ENCODE data around the gene CDHR5.

The CDHR5 gene

DNA sequence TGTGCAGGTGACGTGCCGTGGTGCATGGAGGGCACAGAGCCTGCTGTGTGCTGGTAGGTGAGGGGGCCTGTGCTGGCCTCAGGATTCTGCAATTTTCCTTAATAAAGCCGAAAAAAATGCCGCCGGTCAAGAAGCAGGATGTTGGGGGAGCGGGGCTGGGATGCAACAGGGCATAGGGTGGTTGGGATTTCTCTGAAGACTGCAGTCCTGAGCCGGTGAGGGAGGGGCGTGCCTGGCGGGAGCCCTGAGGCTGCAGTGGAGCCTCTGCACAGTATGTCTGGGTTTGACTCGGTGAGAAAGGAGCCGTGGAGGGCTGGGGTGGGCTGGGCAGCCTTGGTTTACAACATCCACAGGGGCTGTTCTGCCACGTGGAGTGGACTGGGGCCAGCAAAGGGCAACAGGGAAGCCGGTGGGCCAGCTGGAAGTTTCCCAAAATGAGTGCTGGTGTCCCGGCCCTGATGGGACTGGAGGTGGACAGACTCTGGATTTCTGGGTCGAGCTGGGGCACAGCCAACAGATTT is 1.3 kb downstream of the CDHR5 start:
- no peak for DNase-seq

DNA sequence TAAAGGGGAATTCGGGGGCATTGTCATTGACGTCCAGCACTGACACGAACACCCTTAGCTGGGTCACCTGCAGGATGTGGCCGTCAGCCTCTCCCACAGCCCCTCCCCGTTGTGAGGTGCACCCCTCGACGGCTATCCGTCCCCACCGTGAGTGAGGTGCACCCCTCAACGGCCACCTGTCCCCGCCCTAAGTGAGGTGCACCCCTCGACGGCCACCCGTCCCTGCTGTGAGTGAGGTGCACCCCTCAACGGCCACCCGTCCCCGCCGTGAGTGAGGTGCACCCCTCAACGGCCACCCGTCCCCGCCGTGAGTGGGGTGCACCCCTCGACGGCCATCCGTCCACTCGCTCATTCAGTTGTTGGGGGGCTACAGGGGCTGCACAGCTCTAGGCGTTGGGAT is 2.9 kb downstream of the CDHR5 start:
- no peak for DNase-seq

DNA sequence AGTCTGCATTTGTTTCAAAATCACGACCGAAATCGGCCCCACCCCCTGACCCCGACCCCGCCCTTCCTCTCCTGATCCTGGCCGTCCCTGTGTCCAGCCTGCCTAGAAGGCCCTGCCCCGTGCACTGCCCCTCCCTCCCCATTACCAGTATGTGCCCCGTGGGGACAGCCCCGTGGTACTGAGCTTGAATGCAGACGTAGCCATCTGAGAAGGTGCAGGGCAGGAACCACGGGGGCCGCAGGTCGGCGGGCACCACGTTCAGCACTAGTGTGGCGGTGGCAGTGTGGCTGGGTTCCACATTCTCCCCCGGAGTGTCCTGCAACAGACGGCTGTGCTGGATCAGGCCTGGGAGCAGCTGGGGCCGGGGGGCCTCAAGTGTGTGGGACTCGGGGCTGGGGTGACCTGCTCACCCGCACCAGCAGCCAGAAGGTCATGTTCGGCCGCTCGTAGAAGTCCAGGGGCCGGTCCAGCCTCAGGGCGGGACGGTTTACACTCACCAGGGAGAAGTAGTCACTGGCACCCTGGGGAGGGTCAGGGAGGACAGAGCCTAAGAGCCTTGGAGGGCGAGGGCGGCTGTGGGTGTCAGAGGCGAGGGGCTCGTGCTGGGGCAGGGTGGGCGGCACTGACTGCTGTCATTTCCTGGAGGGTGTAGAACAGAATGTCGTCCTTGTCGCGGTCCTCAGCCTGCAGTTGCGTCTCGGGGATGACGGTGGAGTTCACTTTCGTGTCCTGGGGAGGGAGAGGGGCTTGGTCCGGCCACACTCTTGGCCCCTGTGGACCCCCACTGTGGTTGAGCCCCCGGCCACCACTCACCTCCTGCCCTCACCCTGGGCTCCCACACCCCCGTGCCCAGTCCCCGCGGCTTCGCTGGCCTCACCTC is 3.6 kb downstream of the CDHR5 start:
- DNase-seq: no peak

GRCh38 chr11:620201-620600 is 4.6 kb downstream of the CDHR5 start:
- DNase-seq: no peak

DNA sequence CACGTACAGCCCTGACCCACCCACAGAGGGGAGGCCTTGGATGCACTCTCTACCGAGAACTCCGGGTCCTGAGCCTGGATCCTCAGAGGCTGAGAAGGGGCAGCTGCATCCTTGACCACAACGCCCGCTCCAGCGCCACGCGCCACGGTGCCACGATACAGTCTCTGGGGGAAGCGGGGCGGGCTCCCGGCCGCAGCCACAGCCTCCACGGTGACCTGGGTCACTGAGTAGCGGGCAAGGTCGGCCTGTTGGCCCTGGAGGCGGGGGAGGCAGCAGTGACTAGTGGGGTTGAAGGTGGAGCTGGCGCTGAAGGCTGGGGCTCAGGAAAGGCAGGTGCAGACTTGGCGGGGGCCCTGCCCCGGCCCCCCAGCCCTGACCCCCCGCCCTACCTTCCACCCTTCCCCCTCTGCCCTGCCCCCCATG is 5.1 kb downstream of the CDHR5 start:
- no peak for DNase-seq

DNA sequence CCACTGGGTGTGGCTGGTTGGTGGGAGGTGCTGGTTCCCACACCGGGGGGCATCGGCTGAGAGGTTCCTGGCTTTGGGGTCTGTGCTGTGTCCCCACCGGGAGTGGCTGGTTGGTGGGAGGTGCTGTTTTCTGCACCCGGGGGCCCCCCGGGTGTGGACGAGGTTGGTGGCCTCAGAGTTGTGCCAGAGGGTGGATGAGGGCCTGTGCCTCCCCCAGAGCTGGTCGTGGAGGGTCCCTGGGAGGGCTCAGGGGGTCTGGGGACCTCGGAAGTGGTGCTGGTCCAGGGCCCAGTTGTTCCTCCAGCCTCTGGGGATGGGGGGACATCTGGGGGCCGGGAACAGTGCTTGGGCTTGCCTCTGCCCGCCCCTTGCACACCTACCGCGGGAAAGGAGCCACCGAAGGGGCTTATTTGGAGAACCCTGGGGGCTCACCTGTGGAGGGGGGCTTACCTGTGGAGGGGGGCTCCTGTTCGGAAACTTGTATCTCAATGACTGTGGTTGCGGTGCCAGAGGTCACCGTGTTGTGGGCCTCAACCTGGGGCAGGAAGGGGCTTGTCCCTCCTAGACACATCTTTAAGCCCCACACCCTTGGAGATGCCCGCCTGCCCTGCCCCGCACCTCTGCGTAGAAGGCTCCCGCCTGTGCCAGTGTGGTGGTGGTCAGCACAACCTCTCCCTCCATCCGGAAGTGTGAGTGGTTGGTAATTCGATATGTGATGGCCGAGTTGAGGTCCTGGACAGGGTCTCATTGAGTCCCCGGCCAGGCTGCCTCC is 5.7 kb downstream of the CDHR5 start:
- no peak for DNase-seq

DNA sequence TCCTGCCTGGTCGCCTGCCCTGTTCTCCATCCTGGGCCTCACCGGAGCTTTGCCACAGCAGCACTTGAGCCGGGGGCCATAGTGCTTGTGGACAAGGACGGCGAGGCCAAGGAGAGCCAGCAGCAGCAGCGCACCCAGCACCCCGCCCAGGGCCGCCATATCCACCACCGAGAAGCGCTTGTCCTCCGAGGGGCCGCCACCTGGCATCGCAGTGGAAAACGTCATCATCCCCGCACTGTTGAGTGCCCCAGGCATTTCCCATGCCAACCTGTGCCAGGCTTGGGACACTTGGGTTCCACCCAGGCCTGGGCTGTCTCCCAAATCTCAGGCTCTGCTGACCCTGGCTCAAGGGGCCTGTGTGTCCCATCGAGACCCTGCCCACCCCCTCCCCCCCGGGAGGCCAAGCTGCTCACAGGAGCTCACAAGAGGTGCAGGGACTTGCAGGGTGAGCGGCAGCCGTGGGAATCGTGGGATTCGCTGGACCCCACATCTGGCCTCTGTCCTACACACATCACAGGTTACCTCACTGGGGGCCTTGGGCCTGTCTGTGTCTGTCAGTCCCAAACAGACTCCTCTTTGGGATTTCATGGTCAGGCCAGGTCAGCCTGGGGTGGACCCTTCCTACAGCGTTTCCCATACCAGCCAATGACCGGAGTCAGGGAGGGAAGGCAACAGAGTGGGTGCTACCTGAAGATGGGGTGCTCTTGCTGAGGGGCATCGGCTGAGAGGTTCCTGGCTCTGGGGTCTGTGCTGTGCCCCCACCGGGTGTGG is 6.7 kb downstream of the CDHR5 start:
- DNase-seq: peak in 4 of 56 donors; percentile 14 to 62 (median 40)

DNA sequence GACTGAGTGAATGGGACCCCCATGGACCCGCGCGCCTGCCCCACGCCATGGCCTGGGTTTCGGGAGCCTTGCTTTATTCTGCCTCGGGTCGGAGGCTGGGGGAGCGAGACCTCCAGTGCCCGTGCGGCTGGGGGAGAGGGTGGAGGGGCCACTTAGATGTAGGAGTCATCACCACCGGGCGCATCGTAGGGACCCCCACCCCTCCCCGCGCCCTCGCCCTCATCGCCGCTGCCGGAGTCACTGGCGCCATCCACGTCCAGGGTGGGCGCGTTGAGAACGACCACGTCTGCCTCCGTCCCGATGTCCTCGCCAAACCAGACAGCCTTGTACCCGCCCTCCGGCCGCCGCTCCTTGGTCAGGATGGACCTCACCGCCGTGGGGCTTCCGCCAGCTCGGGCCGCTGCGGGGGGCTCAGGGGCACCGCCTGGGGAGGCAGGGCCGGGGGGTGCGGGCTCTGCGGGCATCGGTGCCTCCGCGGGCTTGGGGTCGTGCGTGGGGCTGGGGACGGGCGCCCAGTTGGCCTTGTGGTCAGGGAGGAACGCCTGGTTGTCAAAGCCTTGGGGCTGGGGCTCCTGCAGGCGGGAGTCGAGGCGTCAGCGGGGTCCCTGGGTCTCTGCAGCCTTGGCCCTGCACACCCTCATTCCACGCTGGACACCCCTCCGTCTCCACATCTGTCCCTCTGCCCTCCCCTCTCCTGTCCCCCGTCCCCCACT is 7.4 kb downstream of the CDHR5 start:
- no peak for DNase-seq

- no peak for DNase-seq
Measured at GRCh38 chr11:616320-617198, 8.2 kb downstream of the CDHR5 start.

DNA sequence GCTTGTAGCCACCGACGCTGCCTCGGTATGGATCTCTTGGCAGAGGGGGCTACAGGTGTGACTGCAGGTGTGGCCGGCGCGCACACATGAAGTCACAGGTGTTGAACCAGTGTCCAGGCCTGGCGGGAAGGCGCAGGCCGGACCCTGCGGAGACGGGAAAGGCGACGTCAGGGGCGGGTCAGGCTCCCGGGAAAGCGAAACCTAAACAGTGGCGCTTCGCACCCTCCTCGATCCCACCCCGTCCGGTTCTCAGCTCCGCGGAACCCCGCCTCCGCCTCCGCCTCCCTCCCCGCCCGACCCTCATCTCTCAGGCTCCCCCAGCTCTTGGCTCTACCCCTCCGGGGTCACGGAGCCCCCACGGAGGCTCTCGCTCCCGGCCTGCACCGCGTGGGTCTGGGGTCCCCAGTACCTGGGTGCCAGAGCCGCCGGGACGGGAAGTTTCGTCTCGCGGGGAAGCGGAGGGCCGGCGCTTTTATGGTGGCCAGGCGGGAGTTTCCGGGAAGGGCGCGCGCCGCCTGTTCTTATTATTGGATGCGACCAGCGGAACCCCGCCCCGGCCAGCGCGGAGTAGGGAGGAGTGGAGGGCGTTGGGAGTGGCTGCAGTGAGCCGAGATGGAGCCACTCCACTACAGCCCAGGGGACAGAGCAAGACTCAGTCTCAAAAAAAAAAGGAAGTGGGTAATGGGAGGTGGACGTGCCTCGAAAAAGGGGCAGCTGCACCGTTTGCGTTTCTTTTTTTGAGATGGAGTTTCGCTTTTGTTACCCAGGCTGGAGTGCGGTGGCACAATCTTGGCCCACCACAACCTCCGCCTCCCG is 9.0 kb downstream of the CDHR5 start, which contains the start of gene IRF7:
Gene IRF7, minus strand, starts transcription at position 447 of the 816 bp plus-strand sequence. CDS start 586 bp downstream, outside the sequence.
- peak; percentile 5 to 93 (median 76) for DNase-seq

DNA sequence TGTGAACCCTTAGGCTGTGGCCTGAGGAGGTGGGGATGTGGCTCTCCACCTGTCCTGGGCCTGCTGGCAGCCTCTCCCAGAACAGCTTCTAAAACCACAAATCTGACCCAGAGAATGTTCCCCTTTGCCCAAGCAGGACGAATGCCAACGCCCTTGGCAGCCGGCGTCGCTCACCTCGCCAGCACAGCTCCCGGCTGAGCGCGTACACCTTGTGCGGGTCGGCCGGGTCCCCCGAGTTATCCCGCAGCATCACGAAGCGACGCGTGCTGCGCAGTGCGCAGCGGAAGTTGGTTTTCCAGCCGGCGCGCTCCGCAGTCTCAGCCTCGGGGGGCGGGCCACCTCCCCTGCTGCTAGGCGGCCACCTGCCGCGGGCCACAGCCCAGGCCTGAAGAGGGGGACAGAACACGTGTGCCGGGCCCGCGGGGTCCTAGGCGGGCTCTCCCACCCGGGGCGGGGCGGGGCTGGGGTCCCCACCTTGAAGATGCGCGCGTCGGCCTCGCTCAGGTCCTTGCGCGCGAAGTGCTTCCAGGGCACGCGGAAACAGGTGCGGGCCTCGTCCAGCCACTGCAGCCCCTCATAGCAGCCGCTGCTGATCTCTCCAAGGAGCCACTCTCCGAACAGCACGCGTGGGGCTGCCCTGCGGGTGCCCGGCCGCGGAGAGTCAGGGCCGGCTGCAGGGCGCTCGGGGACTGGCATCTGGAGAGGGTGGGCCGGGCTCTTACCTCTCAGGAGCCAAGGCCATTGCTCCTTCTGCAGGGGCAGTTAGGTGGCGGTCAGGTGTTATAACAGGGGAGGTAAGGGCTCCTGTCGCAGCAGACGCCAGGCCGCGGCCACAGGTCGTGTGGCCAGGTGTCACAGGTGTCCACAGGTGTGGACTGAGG is 9.9 kb downstream of the CDHR5 start:
- DNase-seq: peak in 3 of 56 donors; percentile 13 to 37 (median 22)

DNA sequence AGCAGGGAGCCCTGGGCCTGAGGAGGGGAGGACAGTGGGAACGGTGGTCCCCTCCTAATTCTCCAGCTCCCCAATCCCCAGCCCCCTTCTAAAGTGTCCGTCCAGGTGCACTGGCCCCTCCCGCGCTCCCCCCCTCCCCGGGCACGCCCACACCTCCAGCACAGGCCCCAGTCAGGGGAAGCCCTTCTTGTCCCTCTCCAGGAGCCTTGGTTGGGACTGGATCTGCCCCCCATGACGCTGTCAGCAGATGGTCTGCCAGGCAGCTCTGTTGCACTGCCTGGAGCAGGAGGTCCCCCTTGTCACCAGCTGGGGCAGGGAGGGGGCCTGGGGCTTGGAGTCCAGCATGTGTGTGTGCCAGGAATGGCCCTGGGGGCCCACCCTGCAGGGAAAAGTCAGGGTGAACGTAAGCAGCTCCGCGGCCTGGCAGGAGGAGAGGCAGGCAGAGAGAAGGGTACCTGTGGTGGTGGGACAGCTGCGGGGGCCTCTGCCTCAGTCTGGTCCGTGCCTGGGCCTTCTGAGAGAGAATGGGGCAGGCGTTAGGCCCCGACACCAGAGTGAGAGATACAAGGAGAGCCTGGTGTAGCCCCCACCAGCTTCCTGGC is 10.6 kb downstream of the CDHR5 start:
- no peak for DNase-seq

DNA sequence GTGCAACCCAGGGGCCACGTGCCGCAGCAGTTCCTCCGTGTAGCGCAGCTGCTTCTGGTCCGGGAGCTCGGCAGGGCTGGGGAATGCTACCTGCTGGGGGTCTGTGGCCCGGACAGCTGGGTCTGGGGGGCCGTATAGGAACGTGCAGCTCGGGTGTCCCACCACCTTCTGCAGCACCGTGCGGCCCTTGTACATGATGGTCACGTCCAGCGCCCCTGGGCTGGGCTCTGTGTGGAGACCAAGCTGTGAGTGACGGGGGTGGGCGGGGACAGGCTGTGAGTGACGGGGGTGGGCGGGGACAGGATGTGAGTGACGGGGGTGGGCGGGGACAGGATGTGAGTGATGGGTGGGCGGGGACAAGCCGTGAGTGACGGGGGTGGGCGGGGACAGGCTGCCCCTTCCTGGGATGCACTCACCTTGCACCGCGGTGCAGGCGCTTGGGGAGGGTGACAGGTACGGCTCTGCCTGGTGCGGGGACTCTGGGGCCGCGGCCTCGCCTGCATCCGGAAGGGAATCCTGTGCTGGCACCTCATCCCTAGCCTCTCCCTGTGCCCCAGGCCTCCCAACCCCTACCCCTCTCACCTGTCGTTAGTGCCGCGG is 11.3 kb downstream of the CDHR5 start:
- DNase-seq: peak in 13 of 56 donors; percentile 24 to 47 (median 37)

DNA sequence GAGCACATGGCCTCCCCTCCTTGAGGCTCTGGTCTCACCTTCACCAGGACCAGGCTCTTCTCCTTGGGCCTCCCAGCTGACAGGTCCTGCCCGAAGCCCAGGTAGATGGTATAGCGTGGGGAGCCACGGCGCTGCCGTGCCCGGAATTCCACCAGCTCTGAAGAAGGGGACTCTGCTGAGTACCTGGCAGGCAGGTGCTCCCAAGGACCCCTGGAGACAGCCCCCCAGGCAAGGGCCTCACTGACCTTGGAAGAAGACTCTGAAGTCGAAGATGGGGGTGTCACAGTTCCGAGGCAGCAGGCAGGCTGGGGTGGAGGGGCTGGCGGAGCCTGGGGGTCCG is 11.8 kb downstream of the CDHR5 start:
- DNase-seq: no peak

DNA sequence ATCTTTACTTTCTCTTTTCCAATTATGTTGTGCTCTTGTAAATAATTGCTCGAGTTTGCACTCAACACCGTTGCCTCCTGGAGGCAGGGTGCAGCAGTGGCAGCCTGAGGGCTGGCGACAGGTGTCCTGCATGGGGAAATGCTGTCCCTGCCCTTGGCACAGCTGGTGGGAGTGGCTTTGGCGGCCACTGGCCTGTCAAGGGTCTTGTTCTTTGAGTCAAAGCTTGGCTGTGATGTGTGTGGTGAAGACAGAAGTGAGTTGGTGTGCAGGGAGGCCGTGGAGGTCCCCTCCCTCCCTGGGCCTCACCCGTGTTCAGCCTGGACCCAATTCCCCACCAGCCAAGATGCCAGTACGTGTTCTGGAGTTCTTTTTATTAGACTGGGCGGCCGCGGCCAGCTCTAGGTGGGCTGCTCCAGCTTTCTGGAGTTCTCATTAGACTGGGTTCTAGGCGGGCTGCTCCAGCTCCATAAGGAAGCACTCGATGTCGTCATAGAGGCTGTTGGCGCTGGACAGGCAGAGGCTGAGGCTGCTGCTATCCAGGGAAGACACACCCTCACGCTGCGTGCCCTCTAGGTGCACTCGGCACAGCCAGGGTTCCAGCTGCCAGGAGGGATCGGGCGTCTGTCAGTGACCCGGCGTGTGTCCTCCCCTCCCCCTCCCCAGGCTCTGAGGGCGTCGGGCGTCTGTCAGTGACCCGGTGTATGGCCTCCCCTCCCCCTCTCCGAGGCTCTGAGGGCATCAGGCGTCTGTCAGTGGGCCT is 12.4 kb downstream of the CDHR5 start:
- DNase-seq: no peak
